ENCODE measurements around the gene PRKD2. TPM values are rescaled to one million over a fixed set of nuclear protein-coding genes. Genes with fewer than 3 reads are reported as not detected.

PRKD2 gene
- total RNA-seq, 5 donors from 2014 or later (not counting 1 experiment from before 2014, with no cell fraction given) = 121 to 145 (median 138) TPM

- ChIA-PET POLR2A (interaction anchor here in 1 of 2 donors (0.5 kb wide), 1 partner anchor 23 kb away, joined by 7 read pairs; no protein-coding TSS in a partner anchor), CTCF (interaction anchor here in 1 of 2 donors (0.6 to 1.2 kb wide), 3 partner anchors 8 to 104 kb away, joined by 3 to 5 read pairs (median 4); no protein-coding TSS in a partner anchor)
- no peaks in the 10 kb centered on the region for H3K27me3 ChIP-seq (replicated peaks in 1 of 2; ENCODE audit: control insufficient read depth in 2 of 2, extremely low read depth in 1 of 2, insufficient read depth in 2 of 2, low read length in 1 of 2)
- no peak overlapping the region for H3K4me3 ChIP-seq (ENCODE audit: control insufficient read depth in 1 of 2, extremely low read depth in 1 of 2, low read length in 1 of 2)
- 89% methylated on average over 19 of the region's 22 CpGs for WGBS (ENCODE audit: insufficient coverage)
- DNase-seq (no peak), ATAC-seq (replicated peaks in 1 of 4) (no peak)
- no peak overlapping the region for H3K4me3 Mint-ChIP-seq
- no peaks in the 10 kb centered on the region for H3K9me3 Mint-ChIP-seq
- peaks cover 0 to 19% of the 10 kb centered on the region in 2 experiments for H3K4me1 ChIP-seq (ENCODE audit: control insufficient read depth in 1 of 2, extremely low read depth in 1 of 2, insufficient read depth in 2 of 2, low read length in 2 of 2)
- H3K36me3 ChIP-seq (ENCODE audit: control insufficient read depth in 2 of 2, extremely low read depth in 1 of 2, insufficient read depth in 1 of 2, low read length in 1 of 2) = peaks cover 8 to 71% of the 10 kb centered on the region in 2 donors
- peaks cover 29% of the 10 kb centered on the region for H3K36me3 Mint-ChIP-seq
- no peaks in the 10 kb centered on the region for H3K27me3 Mint-ChIP-seq
- H3K27ac ChIP-seq (ENCODE audit: low read length) = no peak overlapping the region
- H3K9me3 ChIP-seq = no peaks in the 10 kb centered on the region
- peaks cover 18 to 25% (median 21%) of the 10 kb centered on the region in 3 donors for H3K4me1 Mint-ChIP-seq
- no peak overlapping the region for H3K27ac Mint-ChIP-seq
Observed at GRCh38 chr19:46736531-46737297, 19.8 kb upstream of the PRKD2 start.

GRCh38 chr19:46733690-46734292 is 16.9 kb upstream of the PRKD2 start:
- no peaks in the 10 kb centered on the region for H3K9me3 Mint-ChIP-seq
- H3K27ac ChIP-seq (ENCODE audit: low read length) = no peak overlapping the region
- peaks cover 0 to 4% of the 10 kb centered on the region in 2 experiments for H3K4me1 ChIP-seq (ENCODE audit: control insufficient read depth in 1 of 2, extremely low read depth in 1 of 2, insufficient read depth in 2 of 2, low read length in 2 of 2)
- no peak overlapping the region for H3K4me3 Mint-ChIP-seq
- H3K27me3 Mint-ChIP-seq = no peaks in the 10 kb centered on the region
- WGBS (ENCODE audit: insufficient coverage) = 98% methylated on average over 7 of the region's 11 CpGs
- no peak overlapping the region for H3K4me3 ChIP-seq (ENCODE audit: control insufficient read depth in 1 of 2, extremely low read depth in 1 of 2, low read length in 1 of 2)
- no peak overlapping the region for H3K27ac Mint-ChIP-seq
- ChIA-PET CTCF (interaction anchor here in 1 of 2 donors (0.6 kb wide), 1 partner anchor 8 kb away, joined by 4 read pairs; no protein-coding TSS in a partner anchor), POLR2A (no interaction called here)
- H3K27me3 ChIP-seq (replicated peaks in 1 of 2; ENCODE audit: control insufficient read depth in 2 of 2, extremely low read depth in 1 of 2, insufficient read depth in 2 of 2, low read length in 1 of 2) = no peaks in the 10 kb centered on the region
- H3K36me3 ChIP-seq (ENCODE audit: control insufficient read depth in 2 of 2, extremely low read depth in 1 of 2, insufficient read depth in 1 of 2, low read length in 1 of 2) = peaks cover 15 to 85% of the 10 kb centered on the region in 2 donors
- no peak for DNase-seq
- no peak for ATAC-seq (replicated peaks in 1 of 4)
- peaks cover 41% of the 10 kb centered on the region for H3K36me3 Mint-ChIP-seq
- H3K4me1 Mint-ChIP-seq = peaks cover 4 to 19% (median 10%) of the 10 kb centered on the region in 3 donors
- H3K9me3 ChIP-seq = no peaks in the 10 kb centered on the region

- Mint-ChIP-seq H3K4me1 (peaks cover 8 to 23% (median 14%) of the 10 kb centered on the region in 3 donors), H3K36me3 (peaks cover 40% of the 10 kb centered on the region), H3K9me3 (no peaks in the 10 kb centered on the region), H3K4me3 (no peak overlapping the region), H3K27ac (no peak overlapping the region), H3K27me3 (no peaks in the 10 kb centered on the region)
- Histone ChIP-seq H3K27ac (ENCODE audit: low read length) (no peak overlapping the region), H3K27me3 (replicated peaks in 1 of 2; ENCODE audit: control insufficient read depth in 2 of 2, extremely low read depth in 1 of 2, insufficient read depth in 2 of 2, low read length in 1 of 2) (no peaks in the 10 kb centered on the region), H3K4me1 (ENCODE audit: control insufficient read depth in 1 of 2, extremely low read depth in 1 of 2, insufficient read depth in 2 of 2, low read length in 2 of 2) (peaks cover 0 to 10% of the 10 kb centered on the region in 2 experiments), H3K4me3 (ENCODE audit: control insufficient read depth in 1 of 2, extremely low read depth in 1 of 2, low read length in 1 of 2) (no peak overlapping the region), H3K9me3 (no peaks in the 10 kb centered on the region), H3K36me3 (ENCODE audit: control insufficient read depth in 2 of 2, extremely low read depth in 1 of 2, insufficient read depth in 1 of 2, low read length in 1 of 2) (peaks cover 16 to 85% of the 10 kb centered on the region in 2 donors)
- CTCF ChIA-PET = no interaction called here
- DNase-seq = no peak
- no peak for ATAC-seq (replicated peaks in 1 of 4)
- 93% methylated on average over 20 of the region's 23 CpGs for WGBS (ENCODE audit: insufficient coverage)
- POLR2A ChIA-PET = no interaction called here
Observed at GRCh38 chr19:46732966-46733689, 16.2 kb upstream of the PRKD2 start.

- H3K4me1 ChIP-seq (ENCODE audit: control insufficient read depth in 1 of 2, extremely low read depth in 1 of 2, insufficient read depth in 2 of 2, low read length in 2 of 2) = peaks cover 0 to 13% of the 10 kb centered on the region in 2 experiments
- H3K4me3 ChIP-seq (ENCODE audit: control insufficient read depth in 1 of 2, extremely low read depth in 1 of 2, low read length in 1 of 2) = no peak overlapping the region
- no peak overlapping the region for H3K27ac Mint-ChIP-seq
Observed at GRCh38 chr19:46732172-46732938, 15.4 kb upstream of the PRKD2 start.

DNA sequence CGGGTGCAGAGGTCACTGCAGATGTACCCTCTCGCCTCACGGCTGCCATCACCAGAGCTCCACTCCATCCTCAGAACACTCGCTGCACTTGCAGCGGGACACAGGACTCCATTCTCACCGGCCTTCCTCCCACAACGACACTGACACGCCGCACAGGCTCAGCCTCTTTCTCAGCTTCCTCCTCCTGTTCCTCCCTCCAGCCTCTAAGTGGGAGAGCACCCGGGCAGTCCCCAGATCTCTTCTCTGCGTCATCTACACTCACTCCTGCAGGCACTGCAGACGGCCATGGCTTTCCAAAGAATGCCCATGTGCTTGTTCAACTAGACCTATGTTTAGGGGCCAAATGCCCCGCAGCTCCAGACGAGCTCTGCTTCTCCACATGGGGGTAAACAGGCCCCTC is 14.7 kb upstream of the PRKD2 start:
- peak overlapping the region in 1 of 2 donors; percentile 25 for H3K27ac Mint-ChIP-seq
- Histone ChIP-seq H3K4me3 (ENCODE audit: control insufficient read depth in 1 of 2, extremely low read depth in 1 of 2, low read length in 1 of 2) (no peak overlapping the region), H3K9me3 (no peaks in the 10 kb centered on the region), H3K27ac (ENCODE audit: low read length) (no peak overlapping the region), H3K27me3 (replicated peaks in 1 of 2; ENCODE audit: control insufficient read depth in 2 of 2, extremely low read depth in 1 of 2, insufficient read depth in 2 of 2, low read length in 1 of 2) (no peaks in the 10 kb centered on the region), H3K4me1 (ENCODE audit: control insufficient read depth in 1 of 2, extremely low read depth in 1 of 2, insufficient read depth in 2 of 2, low read length in 2 of 2) (peaks cover 0 to 13% of the 10 kb centered on the region in 2 experiments), H3K36me3 (ENCODE audit: control insufficient read depth in 2 of 2, extremely low read depth in 1 of 2, insufficient read depth in 1 of 2, low read length in 1 of 2) (peaks cover 14 to 85% of the 10 kb centered on the region in 2 donors)
- H3K4me1 Mint-ChIP-seq = peaks cover 8 to 23% (median 16%) of the 10 kb centered on the region in 3 donors
- DNase-seq (no peak), ATAC-seq (replicated peaks in 1 of 4) (no peak)
- H3K4me3 Mint-ChIP-seq = no peak overlapping the region
- POLR2A ChIA-PET = no interaction called here
- peaks cover 29% of the 10 kb centered on the region for H3K36me3 Mint-ChIP-seq
- CTCF ChIA-PET = interaction anchor here in 1 of 2 donors (0.6 kb wide), 1 partner anchor 12 kb away, joined by 3 read pairs; no protein-coding TSS in a partner anchor
- no peaks in the 10 kb centered on the region for H3K27me3 Mint-ChIP-seq
- H3K9me3 Mint-ChIP-seq = no peaks in the 10 kb centered on the region
- WGBS (ENCODE audit: insufficient coverage) = 77% methylated on average over 13 of the region's 14 CpGs

More at GRCh38 chr19:46732172-46732938, 15.4 kb upstream of the PRKD2 start:
- ATAC-seq (replicated peaks in 1 of 4) = no peak
- Mint-ChIP-seq H3K4me1 (peaks cover 8 to 23% (median 16%) of the 10 kb centered on the region in 3 donors), H3K27me3 (no peaks in the 10 kb centered on the region), H3K36me3 (peaks cover 32% of the 10 kb centered on the region), H3K9me3 (no peaks in the 10 kb centered on the region), H3K4me3 (no peak overlapping the region)
- 93% methylated on average over 27 of the region's 28 CpGs for WGBS (ENCODE audit: insufficient coverage)
- DNase-seq = no peak
- CTCF ChIA-PET = interaction anchor here in 1 of 2 donors (0.6 kb wide), 1 partner anchor 11 kb away, joined by 3 read pairs; no protein-coding TSS in a partner anchor
- peaks cover 20 to 85% of the 10 kb centered on the region in 2 donors for H3K36me3 ChIP-seq (ENCODE audit: control insufficient read depth in 2 of 2, extremely low read depth in 1 of 2, insufficient read depth in 1 of 2, low read length in 1 of 2)
- no peaks in the 10 kb centered on the region for H3K27me3 ChIP-seq (replicated peaks in 1 of 2; ENCODE audit: control insufficient read depth in 2 of 2, extremely low read depth in 1 of 2, insufficient read depth in 2 of 2, low read length in 1 of 2)
- POLR2A ChIA-PET = interaction anchor here in 1 of 2 donors (0.6 kb wide), 1 partner anchor 13 kb away, joined by 5 read pairs; no protein-coding TSS in a partner anchor
- no peaks in the 10 kb centered on the region for H3K9me3 ChIP-seq
- H3K27ac ChIP-seq (ENCODE audit: low read length) = no peak overlapping the region

All from T-cell (primary cell).